Fibroblast of villous mesenchyme (primary cell): ENCODE measurements around the gene TMX4. TPM values are rescaled to one million over a fixed set of nuclear protein-coding genes. Genes with fewer than 3 reads are reported as not detected.
A peak's percentile ranks its signal among the peaks of the same experiment; 100 is the strongest.
"Not testable (repeated sequence)": the region's sequence is repeated elsewhere in the genome, so short reads cannot be mapped to it uniquely, and the experiment has no call there.

Experiments used
- DNase-seq: peaks from one replicate; pipeline ENCODE4 v3.0.0-alpha.2; 2010; ENCODE audit warnings: low read depth
- H3K4me3 ChIP-seq: 2 replicates; pipeline ENCODE4 v1.5.1; 2011; ENCODE audit warnings: low read depth, mild to moderate bottlenecking, low read length
- total RNA-seq: library from RNA; depleted of rRNA; stranded (reverse); fragments of >200 nt; gene quantifications from 2 replicates; pipeline ENCODE4 v1.2.3, GENCODE V29; 2012
- TF ChIP-seq, protein P1 (sequence below): IDR thresholded peaks from 2 replicates; pipeline ENCODE4 v1.5.1; 2012; ENCODE audit warnings: low read depth, mild to moderate bottlenecking, low read length; ENCODE audit not compliant: insufficient read depth

Gene TMX4
- total RNA-seq, 1 donor: 32.8 TPM

GRCh38 chr20:8039042-8039441 is 19.5 kb upstream of the TMX4 start:
- no peak for DNase-seq
- TF ChIP-seq, protein P1, sequence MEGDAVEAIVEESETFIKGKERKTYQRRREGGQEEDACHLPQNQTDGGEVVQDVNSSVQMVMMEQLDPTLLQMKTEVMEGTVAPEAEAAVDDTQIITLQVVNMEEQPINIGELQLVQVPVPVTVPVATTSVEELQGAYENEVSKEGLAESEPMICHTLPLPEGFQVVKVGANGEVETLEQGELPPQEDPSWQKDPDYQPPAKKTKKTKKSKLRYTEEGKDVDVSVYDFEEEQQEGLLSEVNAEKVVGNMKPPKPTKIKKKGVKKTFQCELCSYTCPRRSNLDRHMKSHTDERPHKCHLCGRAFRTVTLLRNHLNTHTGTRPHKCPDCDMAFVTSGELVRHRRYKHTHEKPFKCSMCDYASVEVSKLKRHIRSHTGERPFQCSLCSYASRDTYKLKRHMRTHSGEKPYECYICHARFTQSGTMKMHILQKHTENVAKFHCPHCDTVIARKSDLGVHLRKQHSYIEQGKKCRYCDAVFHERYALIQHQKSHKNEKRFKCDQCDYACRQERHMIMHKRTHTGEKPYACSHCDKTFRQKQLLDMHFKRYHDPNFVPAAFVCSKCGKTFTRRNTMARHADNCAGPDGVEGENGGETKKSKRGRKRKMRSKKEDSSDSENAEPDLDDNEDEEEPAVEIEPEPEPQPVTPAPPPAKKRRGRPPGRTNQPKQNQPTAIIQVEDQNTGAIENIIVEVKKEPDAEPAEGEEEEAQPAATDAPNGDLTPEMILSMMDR: no peak
- no peak overlapping the region for H3K4me3 ChIP-seq

GRCh38 chr20:8036771-8037170 is 17.2 kb upstream of the TMX4 start:
- TF ChIP-seq, protein P1: no peak
- H3K4me3 ChIP-seq: no peak overlapping the region
- no peak for DNase-seq

DNA sequence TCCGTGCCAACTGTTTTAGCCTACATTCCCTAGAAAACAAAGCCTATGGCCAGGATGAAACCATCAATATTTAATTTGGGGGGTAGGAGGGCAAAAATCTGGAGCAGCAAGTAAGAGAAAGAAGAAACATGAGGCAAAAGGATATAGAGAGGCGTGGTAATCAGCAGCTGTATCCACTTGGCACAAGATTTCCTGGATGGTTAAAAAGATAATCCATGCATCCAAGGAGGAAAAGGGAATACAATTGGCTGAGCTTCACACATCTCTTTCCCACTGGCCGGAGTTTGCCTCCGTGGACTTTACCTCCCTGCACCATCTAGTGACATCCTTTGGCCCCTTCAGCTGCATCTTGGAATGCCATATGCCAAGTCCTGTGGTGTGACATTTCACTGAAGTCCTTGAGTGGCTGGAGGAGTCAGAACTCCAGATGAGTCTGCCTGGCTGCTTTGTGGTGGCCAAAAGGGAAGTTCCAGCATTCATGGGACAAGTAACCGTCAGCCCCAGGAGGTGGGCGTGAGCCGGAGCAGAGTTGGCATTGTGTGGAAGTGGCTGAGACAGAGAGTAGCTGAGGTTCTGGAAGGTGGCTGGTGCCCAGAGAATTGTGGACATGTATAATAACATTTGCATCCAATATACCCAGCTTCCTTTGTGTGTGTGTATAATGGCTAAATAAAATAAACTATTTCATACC is 13.7 kb upstream of the TMX4 start:
- TF ChIP-seq, protein P1: no peak
- no peak for DNase-seq
- no peak overlapping the region for H3K4me3 ChIP-seq

- no peak overlapping the region for H3K4me3 ChIP-seq
- DNase-seq: no peak
- TF ChIP-seq, protein P1: no peak
Measured at GRCh38 chr20:8032499-8032898, 12.9 kb upstream of the TMX4 start.

DNA sequence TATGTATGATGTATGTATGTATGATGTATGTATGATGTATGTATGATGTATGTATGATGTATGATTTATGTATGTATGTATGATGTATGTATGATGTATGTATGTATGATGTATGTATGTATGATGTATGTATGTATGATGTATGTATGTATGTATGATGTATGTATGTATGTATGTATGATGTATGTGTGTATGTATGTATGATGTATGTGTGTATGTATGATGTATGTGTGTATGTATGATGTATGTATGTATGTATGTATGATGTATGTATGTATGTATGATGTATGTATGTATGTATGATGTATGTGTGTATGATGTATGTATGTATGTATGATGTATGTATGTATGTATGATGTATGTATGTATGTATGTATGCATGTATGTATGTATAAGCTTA is 12.0 kb upstream of the TMX4 start:
- not testable (repeated sequence) for H3K4me3 ChIP-seq, DNase-seq

DNA sequence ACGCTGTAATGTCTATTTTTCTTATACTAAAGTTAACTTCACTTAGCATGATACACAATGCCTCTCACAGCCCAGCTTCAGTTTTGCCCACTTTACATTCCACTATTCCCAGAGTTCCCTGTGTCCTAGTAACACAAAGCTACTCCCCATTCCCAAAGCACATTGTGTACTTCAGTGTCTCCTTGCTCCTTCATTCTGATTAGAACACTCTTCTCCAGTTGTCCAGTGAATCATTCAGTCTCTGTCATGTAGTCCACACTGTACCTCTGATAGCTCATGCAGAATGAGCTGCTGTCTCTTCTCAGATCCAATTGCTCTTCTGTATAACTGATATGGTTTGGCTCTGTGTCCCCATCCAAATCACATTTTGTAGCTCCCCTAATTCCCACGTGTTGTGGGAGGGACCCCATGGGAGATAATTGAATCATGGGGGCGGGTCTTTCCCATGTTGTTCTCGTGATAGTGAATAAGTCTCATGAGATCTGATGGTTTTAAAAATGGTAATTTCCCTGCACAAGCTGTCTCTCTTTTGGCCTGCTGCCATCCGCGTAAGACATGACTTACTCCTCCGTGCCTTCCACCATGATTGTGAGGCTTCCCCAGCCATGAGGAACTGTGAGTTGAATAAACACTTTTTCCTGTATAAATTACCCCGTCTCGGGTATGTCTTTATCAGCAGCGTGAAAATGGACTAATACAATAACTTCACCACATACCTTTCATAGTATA is 2.1 kb upstream of the TMX4 start:
- H3K4me3 ChIP-seq: no peak overlapping the region
- TF ChIP-seq, protein P1: no peak
- no peak for DNase-seq

GRCh38 chr20:8020314-8021079 is 936 bp upstream of the TMX4 start:
- peak; percentile 55 for DNase-seq
- H3K4me3 ChIP-seq: no peak overlapping the region
- TF ChIP-seq, protein P1: no peak
